GM23338 (cell line): ENCODE data around the gene SLC2A9. TPM values are rescaled to one million over a fixed set of nuclear protein-coding genes. Genes with fewer than 3 reads are reported as not detected.

Experiments used
- ATAC-seq: fragments of 200-7000 bp; cut with Tn5 transposase; 3 replicates; pipeline ENCODE4 v1.9.1; 2020
- DNase-seq: peaks from one replicate; pipeline ENCODE4 v3.0.0-alpha.2; 2015; ENCODE audit warnings: low spot score
- H2AFZ ChIP-seq: fragments of 200-600 bp; sonication (generic); 2 replicates; pipeline ENCODE4 v1.8.0; 2016; ENCODE audit warnings: antibody characterized with exemption, mild to moderate bottlenecking, moderate library complexity
- H3F3A ChIP-seq: fragments of 200-600 bp; sonication (generic); replicated peaks from 2 replicates; pipeline ENCODE4 v1.8.0; 2017; ENCODE audit warnings: antibody characterized with exemption, mixed run types, low read depth
- H3K27ac ChIP-seq: fragments of 200-600 bp; sonication (generic); 2 replicates; pipeline ENCODE4 v1.6.1; 2016; ENCODE audit warnings: low read depth
- H3K27me3 ChIP-seq: fragments of 200-600 bp; sonication (generic); 2 replicates; pipeline ENCODE4 v1.8.0; 2016; ENCODE audit warnings: mild to moderate bottlenecking, mixed run types, moderate library complexity; ENCODE audit not compliant: insufficient read depth
- H3K36me3 ChIP-seq: fragments of 200-600 bp; sonication (generic); 2 replicates; pipeline ENCODE4 v1.8.0; 2016; ENCODE audit warnings: mild to moderate bottlenecking; ENCODE audit not compliant: insufficient read depth
- H3K4me1 ChIP-seq: fragments of 200-600 bp; sonication (generic); 2 replicates; pipeline ENCODE4 v1.8.0; 2016; ENCODE audit warnings: mild to moderate bottlenecking, moderate library complexity; ENCODE audit not compliant: insufficient read depth
- H3K4me2 ChIP-seq: fragments of 200-600 bp; sonication (generic); 2 replicates; pipeline ENCODE4 v1.7.1; 2017; ENCODE audit warnings: mixed run types
- H3K4me3 ChIP-seq: fragments of 200-600 bp; sonication (generic); 2 replicates; pipeline ENCODE4 v1.6.1; 2016; ENCODE audit warnings: mixed run types
- H3K79me2 ChIP-seq: fragments of 200-600 bp; sonication (generic); replicated peaks from 2 replicates; pipeline ENCODE4 v1.8.0; 2017; ENCODE audit warnings: mild to moderate bottlenecking; ENCODE audit not compliant: insufficient read depth
- H3K9me2 ChIP-seq: fragments of 200-600 bp; sonication (generic); 2 replicates; pipeline ENCODE4 v1.8.0; 2017; ENCODE audit not compliant: insufficient read depth
- H4K20me1 ChIP-seq: fragments of 200-600 bp; sonication (generic); replicated peaks from 2 replicates; pipeline ENCODE4 v1.8.0; 2017; ENCODE audit warnings: mild to moderate bottlenecking; ENCODE audit not compliant: insufficient read depth
- H3K27ac Mint-ChIP-seq: 2 replicates; pipeline ENCODE4 v1.8.0; 2020; ENCODE audit warnings: inconsistent platforms, mild to moderate bottlenecking, moderate library complexity, mixed read lengths
- H3K27me3 Mint-ChIP-seq: 3 replicates; pipeline ENCODE4 v1.8.0; 2022; ENCODE audit warnings: low read depth, mild to moderate bottlenecking, moderate library complexity, mixed read lengths, inconsistent platforms; ENCODE audit not compliant: insufficient read depth, poor library complexity
- H3K36me3 Mint-ChIP-seq: 3 replicates; pipeline ENCODE4 v1.8.0; 2021; ENCODE audit warnings: low read depth, mild to moderate bottlenecking, inconsistent platforms, moderate library complexity, mixed read lengths
- H3K4me1 Mint-ChIP-seq: 3 replicates; pipeline ENCODE4 v1.8.0; 2020; ENCODE audit warnings: mild to moderate bottlenecking, inconsistent platforms, mixed read lengths
- H3K4me3 Mint-ChIP-seq: 3 replicates; pipeline ENCODE4 v1.8.0; 2021; ENCODE audit warnings: moderate library complexity, mild to moderate bottlenecking, inconsistent platforms, mixed read lengths
- H3K9me3 Mint-ChIP-seq: 3 replicates; pipeline ENCODE4 v1.8.0; 2020; ENCODE audit warnings: moderate library complexity, mild to moderate bottlenecking, inconsistent platforms, mixed read lengths
- CREB1 ChIP-seq: fragments of 250-450 bp; sonication (Bioruptor Pico); IDR thresholded peaks from 2 replicates; pipeline ENCODE4 v1.5.0; 2020; ENCODE audit warnings: low read depth, mild to moderate bottlenecking, moderate library complexity
- EZH2 ChIP-seq: fragments of 200-600 bp; sonication (generic); IDR thresholded peaks from one replicate; pipeline ENCODE4 v1.8.0; 2017; ENCODE audit warnings: antibody characterized with exemption, mild to moderate bottlenecking, low read depth; ENCODE audit not compliant: unreplicated experiment
- EZH2phosphoT487 ChIP-seq: fragments of 200-600 bp; sonication (generic); IDR thresholded peaks from one replicate; pipeline ENCODE4 v1.8.1; 2018; ENCODE audit warnings: antibody characterized with exemption; ENCODE audit not compliant: unreplicated experiment
- JUNB ChIP-seq: IDR thresholded peaks from one replicate; pipeline ENCODE4 v1.6.1; 2016; ENCODE audit warnings: antibody characterized with exemption; ENCODE audit not compliant: unreplicated experiment
- NANOG ChIP-seq: IDR thresholded peaks from 2 replicates; pipeline ENCODE4 v1.6.1; 2016; ENCODE audit warnings: antibody characterized with exemption, borderline replicate concordance
- POLR2AphosphoS5 ChIP-seq: IDR thresholded peaks from 2 replicates; pipeline ENCODE4 v1.6.1; 2016; ENCODE audit warnings: antibody characterized with exemption, low read depth
- STAT1 ChIP-seq: IDR thresholded peaks from one replicate; pipeline ENCODE4 v1.6.1; 2016; ENCODE audit warnings: antibody characterized with exemption; ENCODE audit not compliant: unreplicated experiment
- ZNF114 ChIP-seq: fragments of 250-450 bp; sonication (Bioruptor Pico); IDR thresholded peaks from 2 replicates; pipeline ENCODE4 v1.5.0; 2020; ENCODE audit warnings: mild to moderate bottlenecking, moderate library complexity
- ZNF331 ChIP-seq: fragments of 250-450 bp; sonication (Bioruptor Pico); IDR thresholded peaks from 2 replicates; pipeline ENCODE4 v1.5.0; 2020; ENCODE audit warnings: low read depth, mild to moderate bottlenecking, moderate library complexity
- polyA plus RNA-seq: library from polyadenylated mRNA; unstranded; fragments of >200 nt; fragmentation: Nextera tagmentation; extraction: Ambion mirVana; gene quantifications from 2 replicates; pipeline ENCODE4 v1.2.1, GENCODE V29; 2016
- total RNA-seq: library from RNA; depleted of rRNA; stranded (reverse); fragments of >200 nt; shearing (Covaris generic); gene quantifications from 2 replicates; pipeline ENCODE4 v1.2.3, GENCODE V29; 2014
- TF ChIP-seq, protein P1 (sequence below): fragments of 250-450 bp; sonication (Bioruptor Pico); IDR thresholded peaks from 2 replicates; pipeline ENCODE4 v1.5.0; 2020; ENCODE audit warnings: mild to moderate bottlenecking, moderate library complexity
- TF ChIP-seq, protein P2 (sequence below): IDR thresholded peaks from one replicate; pipeline ENCODE4 v1.6.1; 2018; ENCODE audit warnings: antibody characterized with exemption; ENCODE audit not compliant: unreplicated experiment
- TF ChIP-seq, protein P3 (sequence below), 2 experiments: fragments of 200-600 bp in 1 of 2; sonication (generic) in 1 of 2; conservative IDR thresholded peaks; 2 replicates each; pipeline versions ENCODE4 v1.5.1 to v1.6.1; 2016 to 2017; ENCODE audit warnings: antibody characterized with exemption in 2 of 2, low read depth in 2 of 2, mild to moderate bottlenecking in 2 of 2, moderate library complexity in 1 of 2
- TF ChIP-seq, protein P4 (sequence below): IDR thresholded peaks from 2 replicates; pipeline ENCODE4 v1.6.1; 2016; ENCODE audit warnings: antibody characterized with exemption

SLC2A9 gene
- total and polyA plus RNA-seq, 2 experiments from 2014 or later, result 0.21 to 0.40 TPM

DNA sequence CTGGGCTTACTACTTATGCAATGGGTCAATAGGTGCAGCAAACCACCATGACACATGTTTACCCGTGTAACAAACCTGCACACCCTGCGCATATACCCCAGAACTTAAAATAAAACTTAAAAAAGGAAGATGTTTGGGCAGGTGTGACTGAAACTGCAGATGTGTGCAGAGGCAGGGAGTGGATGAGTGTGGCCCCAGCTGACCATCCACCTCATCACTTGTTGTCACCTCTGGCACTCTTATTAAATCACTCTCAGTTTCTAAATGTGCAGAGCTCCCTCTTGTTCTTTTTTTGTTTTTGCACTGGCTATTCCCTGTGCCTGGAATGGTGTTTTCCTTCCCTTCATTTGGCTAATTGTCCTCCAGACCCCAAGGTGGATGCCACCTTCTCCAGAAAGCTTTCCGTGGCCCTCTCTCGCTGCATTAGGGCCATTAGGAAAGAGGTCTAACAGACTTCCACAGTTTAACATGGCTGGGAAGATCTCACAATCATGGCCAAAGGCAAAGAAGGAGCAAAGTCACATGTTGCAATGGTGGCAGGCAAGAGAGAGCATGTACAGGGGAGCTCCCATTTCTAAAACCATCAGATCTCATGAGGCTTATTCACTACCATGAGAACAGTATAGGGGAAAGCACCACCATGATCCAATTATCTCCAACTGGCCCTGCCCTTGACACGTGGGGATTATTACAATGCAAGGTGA, 58.5 kb downstream of the SLC2A9 start:
- H3K79me2 ChIP-seq, result no peaks in the 10 kb centered on the region
- TF ChIP-seq JUNB (no peak), NANOG (no peak), CREB1 (no peak), ZNF114 (CRISPR knock-in tag) (no peak), EZH2phosphoT487 (no peak), STAT1 (no peak), ZNF331 (CRISPR knock-in tag) (no peak), POLR2AphosphoS5 (no peak), EZH2 (no peak)
- TF ChIP-seq, protein P1, sequence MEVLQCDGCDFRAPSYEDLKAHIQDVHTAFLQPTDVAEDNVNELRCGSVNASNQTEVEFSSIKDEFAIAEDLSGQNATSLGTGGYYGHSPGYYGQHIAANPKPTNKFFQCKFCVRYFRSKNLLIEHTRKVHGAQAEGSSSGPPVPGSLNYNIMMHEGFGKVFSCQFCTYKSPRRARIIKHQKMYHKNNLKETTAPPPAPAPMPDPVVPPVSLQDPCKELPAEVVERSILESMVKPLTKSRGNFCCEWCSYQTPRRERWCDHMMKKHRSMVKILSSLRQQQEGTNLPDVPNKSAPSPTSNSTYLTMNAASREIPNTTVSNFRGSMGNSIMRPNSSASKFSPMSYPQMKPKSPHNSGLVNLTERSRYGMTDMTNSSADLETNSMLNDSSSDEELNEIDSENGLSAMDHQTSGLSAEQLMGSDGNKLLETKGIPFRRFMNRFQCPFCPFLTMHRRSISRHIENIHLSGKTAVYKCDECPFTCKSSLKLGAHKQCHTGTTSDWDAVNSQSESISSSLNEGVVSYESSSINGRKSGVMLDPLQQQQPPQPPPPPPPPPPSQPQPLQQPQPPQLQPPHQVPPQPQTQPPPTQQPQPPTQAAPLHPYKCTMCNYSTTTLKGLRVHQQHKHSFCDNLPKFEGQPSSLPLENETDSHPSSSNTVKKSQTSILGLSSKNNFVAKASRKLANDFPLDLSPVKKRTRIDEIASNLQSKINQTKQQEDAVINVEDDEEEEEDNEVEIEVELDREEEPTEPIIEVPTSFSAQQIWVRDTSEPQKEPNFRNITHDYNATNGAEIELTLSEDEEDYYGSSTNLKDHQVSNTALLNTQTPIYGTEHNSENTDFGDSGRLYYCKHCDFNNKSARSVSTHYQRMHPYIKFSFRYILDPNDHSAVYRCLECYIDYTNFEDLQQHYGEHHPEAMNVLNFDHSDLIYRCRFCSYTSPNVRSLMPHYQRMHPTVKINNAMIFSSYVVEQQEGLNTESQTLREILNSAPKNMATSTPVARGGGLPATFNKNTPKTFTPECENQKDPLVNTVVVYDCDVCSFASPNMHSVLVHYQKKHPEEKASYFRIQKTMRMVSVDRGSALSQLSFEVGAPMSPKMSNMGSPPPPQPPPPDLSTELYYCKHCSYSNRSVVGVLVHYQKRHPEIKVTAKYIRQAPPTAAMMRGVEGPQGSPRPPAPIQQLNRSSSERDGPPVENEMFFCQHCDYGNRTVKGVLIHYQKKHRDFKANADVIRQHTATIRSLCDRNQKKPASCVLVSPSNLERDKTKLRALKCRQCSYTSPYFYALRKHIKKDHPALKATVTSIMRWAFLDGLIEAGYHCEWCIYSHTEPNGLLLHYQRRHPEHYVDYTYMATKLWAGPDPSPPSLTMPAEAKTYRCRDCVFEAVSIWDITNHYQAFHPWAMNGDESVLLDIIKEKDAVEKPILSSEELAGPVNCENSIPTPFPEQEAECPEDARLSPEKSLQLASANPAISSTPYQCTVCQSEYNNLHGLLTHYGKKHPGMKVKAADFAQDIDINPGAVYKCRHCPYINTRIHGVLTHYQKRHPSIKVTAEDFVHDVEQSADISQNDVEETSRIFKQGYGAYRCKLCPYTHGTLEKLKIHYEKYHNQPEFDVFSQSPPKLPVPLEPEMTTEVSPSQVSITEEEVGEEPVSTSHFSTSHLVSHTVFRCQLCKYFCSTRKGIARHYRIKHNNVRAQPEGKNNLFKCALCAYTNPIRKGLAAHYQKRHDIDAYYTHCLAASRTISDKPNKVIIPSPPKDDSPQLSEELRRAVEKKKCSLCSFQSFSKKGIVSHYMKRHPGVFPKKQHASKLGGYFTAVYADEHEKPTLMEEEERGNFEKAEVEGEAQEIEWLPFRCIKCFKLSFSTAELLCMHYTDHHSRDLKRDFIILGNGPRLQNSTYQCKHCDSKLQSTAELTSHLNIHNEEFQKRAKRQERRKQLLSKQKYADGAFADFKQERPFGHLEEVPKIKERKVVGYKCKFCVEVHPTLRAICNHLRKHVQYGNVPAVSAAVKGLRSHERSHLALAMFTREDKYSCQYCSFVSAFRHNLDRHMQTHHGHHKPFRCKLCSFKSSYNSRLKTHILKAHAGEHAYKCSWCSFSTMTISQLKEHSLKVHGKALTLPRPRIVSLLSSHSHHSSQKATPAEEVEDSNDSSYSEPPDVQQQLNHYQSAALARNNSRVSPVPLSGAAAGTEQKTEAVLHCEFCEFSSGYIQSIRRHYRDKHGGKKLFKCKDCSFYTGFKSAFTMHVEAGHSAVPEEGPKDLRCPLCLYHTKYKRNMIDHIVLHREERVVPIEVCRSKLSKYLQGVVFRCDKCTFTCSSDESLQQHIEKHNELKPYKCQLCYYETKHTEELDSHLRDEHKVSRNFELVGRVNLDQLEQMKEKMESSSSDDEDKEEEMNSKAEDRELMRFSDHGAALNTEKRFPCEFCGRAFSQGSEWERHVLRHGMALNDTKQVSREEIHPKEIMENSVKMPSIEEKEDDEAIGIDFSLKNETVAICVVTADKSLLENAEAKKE (CRISPR knock-in tag), result no peak
- TF ChIP-seq, protein P2, sequence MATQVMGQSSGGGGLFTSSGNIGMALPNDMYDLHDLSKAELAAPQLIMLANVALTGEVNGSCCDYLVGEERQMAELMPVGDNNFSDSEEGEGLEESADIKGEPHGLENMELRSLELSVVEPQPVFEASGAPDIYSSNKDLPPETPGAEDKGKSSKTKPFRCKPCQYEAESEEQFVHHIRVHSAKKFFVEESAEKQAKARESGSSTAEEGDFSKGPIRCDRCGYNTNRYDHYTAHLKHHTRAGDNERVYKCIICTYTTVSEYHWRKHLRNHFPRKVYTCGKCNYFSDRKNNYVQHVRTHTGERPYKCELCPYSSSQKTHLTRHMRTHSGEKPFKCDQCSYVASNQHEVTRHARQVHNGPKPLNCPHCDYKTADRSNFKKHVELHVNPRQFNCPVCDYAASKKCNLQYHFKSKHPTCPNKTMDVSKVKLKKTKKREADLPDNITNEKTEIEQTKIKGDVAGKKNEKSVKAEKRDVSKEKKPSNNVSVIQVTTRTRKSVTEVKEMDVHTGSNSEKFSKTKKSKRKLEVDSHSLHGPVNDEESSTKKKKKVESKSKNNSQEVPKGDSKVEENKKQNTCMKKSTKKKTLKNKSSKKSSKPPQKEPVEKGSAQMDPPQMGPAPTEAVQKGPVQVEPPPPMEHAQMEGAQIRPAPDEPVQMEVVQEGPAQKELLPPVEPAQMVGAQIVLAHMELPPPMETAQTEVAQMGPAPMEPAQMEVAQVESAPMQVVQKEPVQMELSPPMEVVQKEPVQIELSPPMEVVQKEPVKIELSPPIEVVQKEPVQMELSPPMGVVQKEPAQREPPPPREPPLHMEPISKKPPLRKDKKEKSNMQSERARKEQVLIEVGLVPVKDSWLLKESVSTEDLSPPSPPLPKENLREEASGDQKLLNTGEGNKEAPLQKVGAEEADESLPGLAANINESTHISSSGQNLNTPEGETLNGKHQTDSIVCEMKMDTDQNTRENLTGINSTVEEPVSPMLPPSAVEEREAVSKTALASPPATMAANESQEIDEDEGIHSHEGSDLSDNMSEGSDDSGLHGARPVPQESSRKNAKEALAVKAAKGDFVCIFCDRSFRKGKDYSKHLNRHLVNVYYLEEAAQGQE, result no peak
- TF ChIP-seq, protein P3, sequence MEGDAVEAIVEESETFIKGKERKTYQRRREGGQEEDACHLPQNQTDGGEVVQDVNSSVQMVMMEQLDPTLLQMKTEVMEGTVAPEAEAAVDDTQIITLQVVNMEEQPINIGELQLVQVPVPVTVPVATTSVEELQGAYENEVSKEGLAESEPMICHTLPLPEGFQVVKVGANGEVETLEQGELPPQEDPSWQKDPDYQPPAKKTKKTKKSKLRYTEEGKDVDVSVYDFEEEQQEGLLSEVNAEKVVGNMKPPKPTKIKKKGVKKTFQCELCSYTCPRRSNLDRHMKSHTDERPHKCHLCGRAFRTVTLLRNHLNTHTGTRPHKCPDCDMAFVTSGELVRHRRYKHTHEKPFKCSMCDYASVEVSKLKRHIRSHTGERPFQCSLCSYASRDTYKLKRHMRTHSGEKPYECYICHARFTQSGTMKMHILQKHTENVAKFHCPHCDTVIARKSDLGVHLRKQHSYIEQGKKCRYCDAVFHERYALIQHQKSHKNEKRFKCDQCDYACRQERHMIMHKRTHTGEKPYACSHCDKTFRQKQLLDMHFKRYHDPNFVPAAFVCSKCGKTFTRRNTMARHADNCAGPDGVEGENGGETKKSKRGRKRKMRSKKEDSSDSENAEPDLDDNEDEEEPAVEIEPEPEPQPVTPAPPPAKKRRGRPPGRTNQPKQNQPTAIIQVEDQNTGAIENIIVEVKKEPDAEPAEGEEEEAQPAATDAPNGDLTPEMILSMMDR (conservative IDR thresholded peaks at IDR 0.05; ENCODE audit: low read depth in 2 of 2), result no peak
- TF ChIP-seq, protein P4, sequence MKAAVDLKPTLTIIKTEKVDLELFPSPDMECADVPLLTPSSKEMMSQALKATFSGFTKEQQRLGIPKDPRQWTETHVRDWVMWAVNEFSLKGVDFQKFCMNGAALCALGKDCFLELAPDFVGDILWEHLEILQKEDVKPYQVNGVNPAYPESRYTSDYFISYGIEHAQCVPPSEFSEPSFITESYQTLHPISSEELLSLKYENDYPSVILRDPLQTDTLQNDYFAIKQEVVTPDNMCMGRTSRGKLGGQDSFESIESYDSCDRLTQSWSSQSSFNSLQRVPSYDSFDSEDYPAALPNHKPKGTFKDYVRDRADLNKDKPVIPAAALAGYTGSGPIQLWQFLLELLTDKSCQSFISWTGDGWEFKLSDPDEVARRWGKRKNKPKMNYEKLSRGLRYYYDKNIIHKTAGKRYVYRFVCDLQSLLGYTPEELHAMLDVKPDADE, result no peak
- no peaks in the 10 kb centered on the region for H3K27me3 ChIP-seq
- no peak overlapping the region for H3K4me3 Mint-ChIP-seq
- H3K36me3 Mint-ChIP-seq, result no peaks in the 10 kb centered on the region
- DNase-seq (no peak), ATAC-seq (no peak)
- H3F3A ChIP-seq, result no peaks in the 10 kb centered on the region
- H3K9me2 ChIP-seq, result 0 out of 2 replicates have a peak, but pooled peaks cover 5% of the 10 kb centered on the region
- H3K4me3 ChIP-seq, result no peak overlapping the region
- no peaks in the 10 kb centered on the region for H3K4me1 ChIP-seq
- H3K4me2 ChIP-seq, result no peak overlapping the region
- H4K20me1 ChIP-seq, result no peaks in the 10 kb centered on the region
- H3K9me3 Mint-ChIP-seq, result peaks cover 2% of the 10 kb centered on the region; the same call in 1 of the 3 replicates
- no peak overlapping the region for H3K27ac ChIP-seq
- H2AFZ ChIP-seq, result no peak overlapping the region
- H3K27me3 Mint-ChIP-seq, result no peaks in the 10 kb centered on the region
- no peak overlapping the region for H3K27ac Mint-ChIP-seq
- H3K4me1 Mint-ChIP-seq, result peaks cover 3% of the 10 kb centered on the region
- no peaks in the 10 kb centered on the region for H3K36me3 ChIP-seq
